Measurements from ENCODE around the gene TRIM8. TPM values are rescaled to one million over a fixed set of nuclear protein-coding genes. Genes with fewer than 3 reads are reported as not detected.

The TRIM8 gene
- total and polyA plus RNA-seq, 9 of the 15 experiments (the other 6 are each of a cell fraction or from before 2014, with no cell fraction given): 1.7 to 26.0 (median 9.1) TPM

DNA sequence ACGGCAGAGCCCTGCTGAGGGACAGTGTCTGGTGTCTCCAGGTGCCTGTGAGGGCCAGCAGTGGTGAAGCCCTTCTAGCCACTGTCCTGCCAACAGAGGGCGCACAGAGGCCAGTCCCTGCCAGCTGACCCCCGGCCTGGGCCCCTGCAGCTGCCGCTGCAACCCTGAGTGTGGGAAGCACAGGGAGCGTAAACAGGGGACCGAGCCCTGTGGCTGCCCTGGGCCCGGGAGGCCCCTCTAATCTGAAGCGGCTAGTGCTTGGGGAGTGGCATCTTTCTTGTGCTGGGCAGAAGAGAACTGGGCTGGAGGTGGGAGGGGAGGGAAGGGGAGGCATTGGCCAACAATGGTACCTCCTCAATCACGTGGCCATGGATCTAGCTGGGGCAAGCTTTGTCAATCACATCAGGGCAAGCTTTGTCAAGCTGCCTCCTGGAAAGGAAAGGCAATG lies 34.6 kb downstream of the TRIM8 start (continued):
- TF ChIP-seq HNRNPL (IDR thresholded peaks at IDR 0.05; ENCODE audit: low read depth, low read length): no peak
- no peak for TF ChIP-seq SMARCA5 (IDR thresholded peaks at IDR 0.05)
- 0 out of 2 replicates have a peak, but pooled peaks have one; percentile 10 for TF ChIP-seq KLF16 (IDR thresholded peaks at IDR 0.05)
- TF ChIP-seq, protein P1, sequence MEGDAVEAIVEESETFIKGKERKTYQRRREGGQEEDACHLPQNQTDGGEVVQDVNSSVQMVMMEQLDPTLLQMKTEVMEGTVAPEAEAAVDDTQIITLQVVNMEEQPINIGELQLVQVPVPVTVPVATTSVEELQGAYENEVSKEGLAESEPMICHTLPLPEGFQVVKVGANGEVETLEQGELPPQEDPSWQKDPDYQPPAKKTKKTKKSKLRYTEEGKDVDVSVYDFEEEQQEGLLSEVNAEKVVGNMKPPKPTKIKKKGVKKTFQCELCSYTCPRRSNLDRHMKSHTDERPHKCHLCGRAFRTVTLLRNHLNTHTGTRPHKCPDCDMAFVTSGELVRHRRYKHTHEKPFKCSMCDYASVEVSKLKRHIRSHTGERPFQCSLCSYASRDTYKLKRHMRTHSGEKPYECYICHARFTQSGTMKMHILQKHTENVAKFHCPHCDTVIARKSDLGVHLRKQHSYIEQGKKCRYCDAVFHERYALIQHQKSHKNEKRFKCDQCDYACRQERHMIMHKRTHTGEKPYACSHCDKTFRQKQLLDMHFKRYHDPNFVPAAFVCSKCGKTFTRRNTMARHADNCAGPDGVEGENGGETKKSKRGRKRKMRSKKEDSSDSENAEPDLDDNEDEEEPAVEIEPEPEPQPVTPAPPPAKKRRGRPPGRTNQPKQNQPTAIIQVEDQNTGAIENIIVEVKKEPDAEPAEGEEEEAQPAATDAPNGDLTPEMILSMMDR (IDR thresholded peaks at IDR 0.05 in 2 of 3, conservative IDR thresholded peaks at IDR 0.05 in 1 of 3; ENCODE audit: insufficient read depth in 2 of 3, low read depth in 1 of 3, low read length in 3 of 3): peak; percentile 76 to 82 (median 80)
- TF ChIP-seq MXI1 (IDR thresholded peaks at IDR 0.05; ENCODE audit: low read depth, low read length): no peak
- TF ChIP-seq ZBTB7A (IDR thresholded peaks at IDR 0.05; ENCODE audit: borderline replicate concordance, control insufficient read depth, low read depth, low read length): peak; percentile 50; the same call in 1 of the 2 replicates
- TF ChIP-seq, protein P2, sequence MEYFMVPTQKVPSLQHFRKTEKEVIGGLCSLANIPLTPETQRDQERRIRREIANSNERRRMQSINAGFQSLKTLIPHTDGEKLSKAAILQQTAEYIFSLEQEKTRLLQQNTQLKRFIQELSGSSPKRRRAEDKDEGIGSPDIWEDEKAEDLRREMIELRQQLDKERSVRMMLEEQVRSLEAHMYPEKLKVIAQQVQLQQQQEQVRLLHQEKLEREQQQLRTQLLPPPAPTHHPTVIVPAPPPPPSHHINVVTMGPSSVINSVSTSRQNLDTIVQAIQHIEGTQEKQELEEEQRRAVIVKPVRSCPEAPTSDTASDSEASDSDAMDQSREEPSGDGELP (CRISPR knock-in tag; IDR thresholded peaks at IDR 0.05; ENCODE audit: borderline replicate concordance): peak; percentile 94
- TF ChIP-seq RFX7 (CRISPR knock-in tag; IDR thresholded peaks at IDR 0.05): no peak
- TF ChIP-seq RAD51 (IDR thresholded peaks at IDR 0.05; ENCODE audit: borderline replicate concordance, low read depth): peak; percentile 59; the same call in 1 of the 2 replicates
- TF ChIP-seq, protein P3, sequence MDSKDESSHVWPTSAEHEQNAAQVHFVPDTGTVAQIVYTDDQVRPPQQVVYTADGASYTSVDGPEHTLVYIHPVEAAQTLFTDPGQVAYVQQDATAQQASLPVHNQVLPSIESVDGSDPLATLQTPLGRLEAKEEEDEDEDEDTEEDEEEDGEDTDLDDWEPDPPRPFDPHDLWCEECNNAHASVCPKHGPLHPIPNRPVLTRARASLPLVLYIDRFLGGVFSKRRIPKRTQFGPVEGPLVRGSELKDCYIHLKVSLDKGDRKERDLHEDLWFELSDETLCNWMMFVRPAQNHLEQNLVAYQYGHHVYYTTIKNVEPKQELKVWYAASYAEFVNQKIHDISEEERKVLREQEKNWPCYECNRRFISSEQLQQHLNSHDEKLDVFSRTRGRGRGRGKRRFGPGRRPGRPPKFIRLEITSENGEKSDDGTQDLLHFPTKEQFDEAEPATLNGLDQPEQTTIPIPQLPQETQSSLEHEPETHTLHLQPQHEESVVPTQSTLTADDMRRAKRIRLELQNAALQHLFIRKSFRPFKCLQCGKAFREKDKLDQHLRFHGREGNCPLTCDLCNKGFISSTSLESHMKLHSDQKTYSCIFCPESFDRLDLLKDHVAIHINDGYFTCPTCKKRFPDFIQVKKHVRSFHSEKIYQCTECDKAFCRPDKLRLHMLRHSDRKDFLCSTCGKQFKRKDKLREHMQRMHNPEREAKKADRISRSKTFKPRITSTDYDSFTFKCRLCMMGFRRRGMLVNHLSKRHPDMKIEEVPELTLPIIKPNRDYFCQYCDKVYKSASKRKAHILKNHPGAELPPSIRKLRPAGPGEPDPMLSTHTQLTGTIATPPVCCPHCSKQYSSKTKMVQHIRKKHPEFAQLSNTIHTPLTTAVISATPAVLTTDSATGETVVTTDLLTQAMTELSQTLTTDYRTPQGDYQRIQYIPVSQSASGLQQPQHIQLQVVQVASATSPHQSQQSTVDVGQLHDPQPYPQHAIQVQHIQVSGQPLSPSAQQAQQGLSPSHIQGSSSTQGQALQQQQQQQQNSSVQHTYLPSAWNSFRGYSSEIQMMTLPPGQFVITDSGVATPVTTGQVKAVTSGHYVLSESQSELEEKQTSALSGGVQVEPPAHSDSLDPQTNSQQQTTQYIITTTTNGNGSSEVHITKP (IDR thresholded peaks at IDR 0.05; ENCODE audit: partially characterized antibody): no peak
- TF ChIP-seq DIDO1 (tag; IDR thresholded peaks at IDR 0.05; ENCODE audit: low read depth): no peak
- TF ChIP-seq ZC3H11A (IDR thresholded peaks at IDR 0.05; ENCODE audit: low read depth, low read length): no peak
- TF ChIP-seq RBM22 (IDR thresholded peaks at IDR 0.05; ENCODE audit: low read depth, low read length, poor library complexity, severe bottlenecking): no peak
- TF ChIP-seq PCBP1 (IDR thresholded peaks at IDR 0.05; ENCODE audit: low read depth, low read length, poor library complexity, severe bottlenecking): no peak
- TF ChIP-seq, protein P4, sequence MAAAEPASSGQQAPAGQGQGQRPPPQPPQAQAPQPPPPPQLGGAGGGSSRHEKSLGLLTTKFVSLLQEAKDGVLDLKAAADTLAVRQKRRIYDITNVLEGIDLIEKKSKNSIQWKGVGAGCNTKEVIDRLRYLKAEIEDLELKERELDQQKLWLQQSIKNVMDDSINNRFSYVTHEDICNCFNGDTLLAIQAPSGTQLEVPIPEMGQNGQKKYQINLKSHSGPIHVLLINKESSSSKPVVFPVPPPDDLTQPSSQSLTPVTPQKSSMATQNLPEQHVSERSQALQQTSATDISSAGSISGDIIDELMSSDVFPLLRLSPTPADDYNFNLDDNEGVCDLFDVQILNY (CRISPR knock-in tag; IDR thresholded peaks at IDR 0.05): no peak
- TF ChIP-seq POLR2AphosphoS5 (IDR thresholded peaks at IDR 0.05; ENCODE audit: control insufficient read depth, insufficient read depth, low read depth, low read length): no peak
- TF ChIP-seq COPS2 (conservative IDR thresholded peaks at IDR 0.05): no peak
- TF ChIP-seq, protein P5, sequence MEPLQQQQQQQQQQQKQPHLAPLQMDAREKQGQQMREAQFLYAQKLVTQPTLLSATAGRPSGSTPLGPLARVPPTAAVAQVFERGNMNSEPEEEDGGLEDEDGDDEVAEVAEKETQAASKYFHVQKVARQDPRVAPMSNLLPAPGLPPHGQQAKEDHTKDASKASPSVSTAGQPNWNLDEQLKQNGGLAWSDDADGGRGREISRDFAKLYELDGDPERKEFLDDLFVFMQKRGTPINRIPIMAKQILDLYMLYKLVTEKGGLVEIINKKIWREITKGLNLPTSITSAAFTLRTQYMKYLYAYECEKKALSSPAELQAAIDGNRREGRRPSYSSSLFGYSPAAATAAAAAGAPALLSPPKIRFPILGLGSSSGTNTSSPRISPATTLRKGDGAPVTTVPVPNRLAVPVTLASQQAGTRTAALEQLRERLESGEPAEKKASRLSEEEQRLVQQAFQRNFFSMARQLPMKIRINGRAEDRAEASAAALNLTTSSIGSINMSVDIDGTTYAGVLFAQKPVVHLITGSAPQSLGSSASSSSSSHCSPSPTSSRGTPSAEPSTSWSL (CRISPR knock-in tag; IDR thresholded peaks at IDR 0.05; ENCODE audit: borderline replicate concordance): no peak
- TF ChIP-seq ASH1L (IDR thresholded peaks at IDR 0.05; ENCODE audit: borderline replicate concordance, low read depth, partially characterized antibody): no peak
- TF ChIP-seq LEF1 (IDR thresholded peaks at IDR 0.05): no peak
